Measurements from ENCODE around the gene RPS16.
"Not testable (repeated sequence)": the region's sequence is repeated elsewhere in the genome, so short reads cannot be mapped to it uniquely, and the experiment has no call there.

The RPS16 gene

GRCh38 chr19:39435499-39436349 lies at the start of gene RPS16:
TSS of gene RPS16 (minus strand) at chr19:39435949. CDS start at chr19:39435895, 54 bp downstream.
- in situ Hi-C loops (cut with MboI; ENCODE audit: low sequenced_read_pairs), result no loop called here

GRCh38 chr19:39483141-39483540 lies 47.4 kb upstream of the RPS16 start:
- in situ Hi-C loops (cut with MboI; ENCODE audit: low sequenced_read_pairs), result no loop called here

- in situ Hi-C loops (cut with MboI; ENCODE audit: low sequenced_read_pairs), result no loop called here
These were observed 45.9 kb upstream of the RPS16 start for GRCh38 chr19:39481676-39482075.

- in situ Hi-C loops (cut with MboI; ENCODE audit: low sequenced_read_pairs), result no loop called here
These were observed 45.4 kb upstream of the RPS16 start for GRCh38 chr19:39481229-39481545.

- in situ Hi-C loops (cut with MboI; ENCODE audit: low sequenced_read_pairs), result no loop called here
These were observed 44.8 kb upstream of the RPS16 start, which contains the start of gene TIMM50 for GRCh38 chr19:39480337-39481228. TSS of gene TIMM50 (plus strand) at chr19:39480838. CDS start at chr19:39480854, 16 bp downstream.

GRCh38 chr19:39479916-39480315 lies 44.2 kb upstream of the RPS16 start:
- in situ Hi-C loops (cut with MboI; ENCODE audit: low sequenced_read_pairs), result no loop called here

GRCh38 chr19:39479319-39479801 lies 43.6 kb upstream of the RPS16 start:
- in situ Hi-C loops (cut with MboI; ENCODE audit: low sequenced_read_pairs), result not testable (repeated sequence)

- in situ Hi-C loops (cut with MboI; ENCODE audit: low sequenced_read_pairs), result no loop called here
These were observed 40.0 kb upstream of the RPS16 start for GRCh38 chr19:39475748-39476147.

- in situ Hi-C loops (cut with MboI; ENCODE audit: low sequenced_read_pairs), result no loop called here
These were observed 38.4 kb upstream of the RPS16 start for GRCh38 chr19:39474139-39474620.

GRCh38 chr19:39473443-39473960 lies 37.8 kb upstream of the RPS16 start:
- in situ Hi-C loops (cut with MboI; ENCODE audit: low sequenced_read_pairs), result no loop called here

- in situ Hi-C loops (cut with MboI; ENCODE audit: low sequenced_read_pairs), result no loop called here
These were observed 37.1 kb upstream of the RPS16 start for GRCh38 chr19:39472746-39473442.

GRCh38 chr19:39471756-39472536 lies 36.2 kb upstream of the RPS16 start:
- in situ Hi-C loops (cut with MboI; ENCODE audit: low sequenced_read_pairs), result no loop called here

- in situ Hi-C loops (cut with MboI; ENCODE audit: low sequenced_read_pairs), result no loop called here
These were observed 35.1 kb upstream of the RPS16 start for GRCh38 chr19:39470724-39471339.

GRCh38 chr19:39469567-39469966 lies 33.8 kb upstream of the RPS16 start:
- in situ Hi-C loops (cut with MboI; ENCODE audit: low sequenced_read_pairs), result no loop called here

- in situ Hi-C loops (cut with MboI; ENCODE audit: low sequenced_read_pairs), result no loop called here
These were observed 33.3 kb upstream of the RPS16 start for GRCh38 chr19:39469036-39469435.

- in situ Hi-C loops (cut with MboI; ENCODE audit: low sequenced_read_pairs), result no loop called here
These were observed 32.2 kb upstream of the RPS16 start for GRCh38 chr19:39467941-39468340.

GRCh38 chr19:39465956-39466747 lies 30.4 kb upstream of the RPS16 start:
- in situ Hi-C loops (cut with MboI; ENCODE audit: low sequenced_read_pairs), result no loop called here

- in situ Hi-C loops (cut with MboI; ENCODE audit: low sequenced_read_pairs), result no loop called here
These were observed 27.7 kb upstream of the RPS16 start for GRCh38 chr19:39463403-39463802.

- in situ Hi-C loops (cut with MboI; ENCODE audit: low sequenced_read_pairs), result not testable (repeated sequence)
These were observed 15.5 kb upstream of the RPS16 start for GRCh38 chr19:39451257-39451656.
